A549 (cell line): Measurements from ENCODE around the gene POLR3B. TPM values are rescaled to one million over a fixed set of nuclear protein-coding genes. Genes with fewer than 3 reads are reported as not detected.

Experiments
- ATAC-seq, 2 experiments: fragments of 200-7000 bp in 1 of 2; fragments of >200 bp in 1 of 2; cut with Nextera tagmentation in 1 of 2; cut with Tn5 transposase in 1 of 2; 3 replicates each; pipeline versions ENCODE4 v1.8.0 to v1.9.1; 2018 to 2020; ENCODE audit warnings: mild to moderate bottlenecking in 1 of 2, moderate library complexity in 1 of 2
- CTCF ChIA-PET: fragments of 300-600 bp; sonication (Branson Sonifier 250); formaldehyde crosslinking; extraction: SDS; loops from one replicate; lab custom pipeline; 2021; ENCODE audit warnings: antibody characterized with exemption, inconsistent platforms; lab: Yijun Ruan, JAX
- POLR2A ChIA-PET: fragments of 350-600 bp; formaldehyde crosslinking; extraction: SDS; loops from one replicate; lab custom pipeline; 2021; ENCODE audit warnings: antibody characterized with exemption, inconsistent platforms; lab: Yijun Ruan, JAX
- DNase-seq, 2 experiments: peaks; one replicate each; pipeline versions ENCODE4 v3.0.0 to v3.0.0-alpha.2; 2011 to 2016; ENCODE audit warnings: low read depth in 1 of 2, low spot score in 1 of 2
- FAIRE-seq: peaks from 2 replicates; lab custom pipeline; 2011; peaks lifted over from hg19 to GRCh38; lab: Jason Lieb, UNC
- H3K27ac ChIP-seq, 2 experiments: fragments of >200 bp; sonication (Bioruptor Twin); formaldehyde crosslinking; 3 replicates each; pipeline ENCODE4 v1.5.1; 2016 to 2017
- H3K4me1 ChIP-seq: fragments of >200 bp; sonication (Bioruptor Twin); formaldehyde crosslinking; 3 replicates; pipeline ENCODE4 v1.6.1; 2016
- H3K4me2 ChIP-seq: fragments of >200 bp; sonication (Bioruptor Twin); formaldehyde crosslinking; 3 replicates; pipeline ENCODE4 v1.6.1; 2016
- H3K4me3 ChIP-seq: fragments of >200 bp; sonication (Bioruptor Twin); formaldehyde crosslinking; 3 replicates; pipeline ENCODE4 v1.5.1; 2016
- H3K9me3 ChIP-seq: fragments of >200 bp; sonication (Bioruptor Twin); formaldehyde crosslinking; 3 replicates; pipeline ENCODE4 v1.6.1; 2016
- CBX8 ChIP-seq: fragments of 200-600 bp; sonication (generic); IDR thresholded peaks from 2 replicates; pipeline ENCODE4 v1.6.1; 2016
- CEBPB ChIP-seq, 2 experiments: fragments of >200 bp in 1 of 2; sonication (Bioruptor Twin) in 1 of 2; formaldehyde crosslinking in 1 of 2; IDR thresholded peaks; 2 replicates each; pipeline ENCODE4 v1.6.1; 2012 to 2016
- CHD2 ChIP-seq: fragments of 150-350 bp; IDR thresholded peaks from 2 replicates; pipeline ENCODE4 v1.6.1; 2014; ENCODE audit warnings: low read length; ENCODE audit not compliant: partially characterized antibody
- CHD4 ChIP-seq: fragments of 200-600 bp; sonication (generic); IDR thresholded peaks from 2 replicates; pipeline ENCODE4 v1.6.1; 2016; ENCODE audit warnings: antibody characterized with exemption, mild to moderate bottlenecking, borderline replicate concordance
- EHF ChIP-seq: fragments of 250-450 bp; sonication (Bioruptor Pico); IDR thresholded peaks from 2 replicates; pipeline ENCODE4 v1.5.0; 2020; ENCODE audit warnings: mild to moderate bottlenecking
- ELK1 ChIP-seq: fragments of 150-350 bp; IDR thresholded peaks from 2 replicates; pipeline ENCODE4 v1.6.1; 2014; ENCODE audit warnings: low read depth, mild to moderate bottlenecking, low read length
- EP300 ChIP-seq, 2 experiments: fragments of >200 bp; sonication (Bioruptor Twin); formaldehyde crosslinking; IDR thresholded peaks; 2 replicates in 1 of 2; 3 replicates in 1 of 2; pipeline ENCODE4 v1.6.1; 2016 to 2017
- ESRRA ChIP-seq: fragments of 150-350 bp; IDR thresholded peaks from 2 replicates; pipeline ENCODE4 v1.6.1; 2014; ENCODE audit warnings: mild to moderate bottlenecking, low read length, borderline replicate concordance
- FOSB ChIP-seq: fragments of 250-450 bp; sonication (Bioruptor Pico); IDR thresholded peaks from 2 replicates; pipeline ENCODE4 v1.5.0; 2020; ENCODE audit warnings: mild to moderate bottlenecking, moderate library complexity
- FOSL2 ChIP-seq, 2 experiments: fragments of 450-650 bp in 1 of 2; fragments of >200 bp in 1 of 2; sonication (Bioruptor Twin) in 1 of 2; formaldehyde crosslinking; IDR thresholded peaks; 2 replicates each; pipeline versions ENCODE4 v1.5.0 to v1.6.1; 2016 to 2020; ENCODE audit warnings: mild to moderate bottlenecking in 1 of 2, moderate library complexity in 1 of 2
- FOXS1 ChIP-seq: fragments of 250-450 bp; sonication (Bioruptor Pico); IDR thresholded peaks from 2 replicates; pipeline ENCODE4 v1.5.0; 2020; ENCODE audit warnings: mild to moderate bottlenecking, moderate library complexity
- HDAC2 ChIP-seq: fragments of 200-600 bp; sonication (generic); IDR thresholded peaks from 2 replicates; pipeline ENCODE4 v1.6.1; 2016
- HOXB5 ChIP-seq: fragments of 250-450 bp; sonication (Bioruptor Pico); IDR thresholded peaks from 2 replicates; pipeline ENCODE4 v1.5.0; 2020; ENCODE audit warnings: mild to moderate bottlenecking, moderate library complexity
- JUN ChIP-seq, 2 experiments: fragments of >200 bp; sonication (Bioruptor Twin); formaldehyde crosslinking; IDR thresholded peaks; 2 replicates in 1 of 2; 3 replicates in 1 of 2; pipeline ENCODE4 v1.6.1; 2016 to 2017
- MAX ChIP-seq: IDR thresholded peaks from 2 replicates; pipeline ENCODE4 v1.6.1; 2012
- MAZ ChIP-seq: fragments of 150-350 bp; IDR thresholded peaks from 2 replicates; pipeline ENCODE4 v1.6.1; 2014; ENCODE audit warnings: antibody characterized with exemption, low read depth, low read length, borderline replicate concordance
- NFE2L2 ChIP-seq: fragments of 150-350 bp; conservative IDR thresholded peaks from 2 replicates; pipeline ENCODE4 v1.6.1; 2014; ENCODE audit warnings: low read length
- NPAS2 ChIP-seq: fragments of 250-450 bp; sonication (Bioruptor Pico); IDR thresholded peaks from 2 replicates; pipeline ENCODE4 v1.8.0; 2022; ENCODE audit warnings: mild to moderate bottlenecking, moderate library complexity, borderline replicate concordance
- PHF8 ChIP-seq: fragments of 200-600 bp; sonication (generic); IDR thresholded peaks from 2 replicates; pipeline ENCODE4 v1.6.1; 2016; ENCODE audit warnings: low read depth, mild to moderate bottlenecking, antibody characterized with exemption, moderate library complexity, borderline replicate concordance
- RARB ChIP-seq: fragments of 250-450 bp; sonication (Bioruptor Pico); IDR thresholded peaks from 2 replicates; pipeline ENCODE4 v1.8.0; 2021; ENCODE audit warnings: mild to moderate bottlenecking, moderate library complexity
- RCOR1 ChIP-seq: fragments of 150-350 bp; IDR thresholded peaks from 2 replicates; pipeline ENCODE4 v1.6.1; 2014; ENCODE audit warnings: antibody characterized with exemption, low read length, low read depth
- REST ChIP-seq: fragments of 200-600 bp; sonication (generic); IDR thresholded peaks from 2 replicates; pipeline ENCODE4 v1.6.1; 2016; ENCODE audit warnings: antibody characterized with exemption, mild to moderate bottlenecking, moderate library complexity
- SREBF2 ChIP-seq: fragments of 450-650 bp; IDR thresholded peaks from 2 replicates; pipeline ENCODE4 v1.6.1; 2014; ENCODE audit warnings: mild to moderate bottlenecking, moderate library complexity
- TP53 ChIP-seq: fragments of 250-450 bp; sonication (Bioruptor Pico); IDR thresholded peaks from 2 replicates; pipeline ENCODE4 v1.5.0; 2021; ENCODE audit warnings: mild to moderate bottlenecking, moderate library complexity
- USF2 ChIP-seq: fragments of 450-650 bp; IDR thresholded peaks from 2 replicates; pipeline ENCODE4 v1.6.1; 2014; ENCODE audit warnings: antibody characterized with exemption
- ZFP36 ChIP-seq: fragments of 450-650 bp; IDR thresholded peaks from 2 replicates; pipeline ENCODE4 v1.6.1; 2014; ENCODE audit warnings: borderline replicate concordance; ENCODE audit not compliant: partially characterized antibody
- ZNF302 ChIP-seq: fragments of 250-450 bp; sonication (Bioruptor Pico); IDR thresholded peaks from 2 replicates; pipeline ENCODE4 v1.9.0; 2021; ENCODE audit warnings: inconsistent platforms, mild to moderate bottlenecking, moderate library complexity
- WGBS: methylation state at CpG from one replicate; pipeline ENCODE4 v1.1.6; 2017; ENCODE audit errors: missing lambda C conversion rate; 5-methylcytosine and 5-hydroxymethylcytosine counted together
- polyA plus RNA-seq, 4 experiments: library from polyadenylated mRNA; depleted of rRNA in 3 of 4; stranded (reverse); fragments of >200 nt; fragmentation: RNase III in 1 of 4; extraction: RNeasy Plus Mini Kit Qiagen cat#74134 plus additional on column Dnase treatment in 1 of 4; gene quantifications; 2 replicates in 3 of 4; 3 replicates in 1 of 4; pipeline ENCODE4 v1.2.3, GENCODE V29; 2011 to 2017

The POLR3B gene
- polyA plus RNA-seq, 2 of the 4 experiments (the other 2 are of a cell fraction): 5.4 to 10.7 TPM

- Histone ChIP-seq H3K4me1 (peaks cover under 1% of the 10 kb centered on the region; the same call in 1 of the 3 replicates), H3K9me3 (no peaks in the 10 kb centered on the region), H3K4me2 (no peak overlapping the region), H3K27ac (no peak overlapping the region), H3K4me3 (no peak overlapping the region)
- TF ChIP-seq NFE2L2: no peak
- FAIRE-seq: no peak
- ChIA-PET POLR2A (no interaction called here), CTCF (interaction anchor here (1.1 kb wide), 1 partner anchor 11 kb away, joined by 3 read pairs; no protein-coding TSS in a partner anchor)
- WGBS: 76% methylated on average over 2 of the region's 2 CpGs
- ATAC-seq: no peak
- no peak for DNase-seq
Observed at GRCh38 chr12:106331599-106331998, 25.9 kb upstream of the POLR3B start.

GRCh38 chr12:106332536-106332935 lies 25.0 kb upstream of the POLR3B start:
- TF ChIP-seq USF2 (no peak), CHD2 (no peak), ESRRA (no peak), HDAC2 (no peak), JUN (IDR thresholded peaks at IDR 0.05) (no peak), HOXB5 (no peak), CBX8 (no peak), RCOR1 (no peak), REST (no peak), FOXS1 (CRISPR knock-in tag) (no peak), PHF8 (no peak), ZFP36 (no peak), RARB (no peak), NPAS2 (CRISPR knock-in tag) (no peak), MAZ (no peak), TP53 (CRISPR knock-in tag) (no peak)
- no peak overlapping the region for H3K27ac ChIP-seq
- H3K4me1 ChIP-seq: peaks cover 3% of the 10 kb centered on the region; the same call in 1 of the 3 replicates
- ChIA-PET CTCF (interaction anchor here (1.1 to 2.1 kb wide), 4 partner anchors 10 to 106 kb away, joined by 3 to 6 read pairs (median 4); no protein-coding TSS in a partner anchor), POLR2A (no interaction called here)
- no peak overlapping the region for H3K4me2 ChIP-seq
- ATAC-seq: no peak
- no peak for DNase-seq
- no peak overlapping the region for H3K4me3 ChIP-seq
- H3K9me3 ChIP-seq: no peaks in the 10 kb centered on the region
- no peak for FAIRE-seq

GRCh38 chr12:106333010-106333409 lies 24.5 kb upstream of the POLR3B start:
- FAIRE-seq (no peak), ATAC-seq (no peak), DNase-seq (no peak)
- 38% methylated on average over 2 of the region's 2 CpGs for WGBS
- POLR2A ChIA-PET: no interaction called here
- Histone ChIP-seq H3K4me3 (no peak overlapping the region), H3K9me3 (no peaks in the 10 kb centered on the region), H3K4me1 (peaks cover 3% of the 10 kb centered on the region; the same call in 1 of the 3 replicates), H3K4me2 (no peak overlapping the region), H3K27ac (no peak overlapping the region)
- CTCF ChIA-PET: interaction anchor here (0.9 to 2.1 kb wide), 4 partner anchors 12 to 106 kb away, joined by 3 to 6 read pairs (median 4); no protein-coding TSS in a partner anchor
- TF ChIP-seq CEBPB (IDR thresholded peaks at IDR 0.05): no peak
- no peak for TF ChIP-seq MAZ
- TF ChIP-seq ELK1: no peak
- no peak for TF ChIP-seq NFE2L2
- TF ChIP-seq MAX: no peak
- no peak for TF ChIP-seq FOXS1 (CRISPR knock-in tag)
- no peak for TF ChIP-seq FOSB (CRISPR knock-in tag)
- no peak for TF ChIP-seq HOXB5
- no peak for TF ChIP-seq ZNF302 (CRISPR knock-in tag)
- no peak for TF ChIP-seq CHD4
- TF ChIP-seq RARB: no peak
- TF ChIP-seq EHF (CRISPR knock-in tag): no peak
- no peak for TF ChIP-seq SREBF2
- TF ChIP-seq EP300 (IDR thresholded peaks at IDR 0.05): no peak
- no peak for TF ChIP-seq HDAC2
- TF ChIP-seq FOSL2 (IDR thresholded peaks at IDR 0.05): no peak
- TF ChIP-seq FOSL2 (CRISPR knock-in tag; IDR thresholded peaks at IDR 0.05): no peak
- no peak for TF ChIP-seq CHD2
